Hematopoietic multipotent progenitor cell treated with erythropoietin and hydrocortisone succinate and interleukin-3 and kit ligand, for 4 days (in vitro differentiated cells): Measurements from ENCODE around the gene KIF6.
A peak's percentile ranks its signal among the peaks of the same experiment; 100 is the strongest.

ENCODE experiments used
- DNase-seq: peaks from one replicate; pipeline ENCODE4 v3.0.0-alpha.2; 2015

The KIF6 gene

GRCh38 chr6:39338397-39338796 is 386.8 kb downstream of the KIF6 start:
- DNase-seq = peak; percentile 63

GRCh38 chr6:39335780-39336545 is 389.2 kb downstream of the KIF6 start:
- peak; percentile 88 for DNase-seq

GRCh38 chr6:39333644-39334438 is 391.4 kb downstream of the KIF6 start:
- DNase-seq = no peak

- peak; percentile 54 for DNase-seq
These were observed 394.7 kb downstream of the KIF6 start for GRCh38 chr6:39330476-39330875.

GRCh38 chr6:39330057-39330456 is 395.2 kb downstream of the KIF6 start:
- peak; percentile 69 for DNase-seq

- DNase-seq = no peak
These were observed 397.1 kb downstream of the KIF6 start for GRCh38 chr6:39328066-39328465.

GRCh38 chr6:39327507-39327906 is 397.7 kb downstream of the KIF6 start:
- DNase-seq = no peak

- DNase-seq = no peak
These were observed 402.8 kb downstream of the KIF6 start, which contains the start of gene KCNK16 for GRCh38 chr6:39322306-39322850. TSS of gene KCNK16 (minus strand) at chr6:39322702. CDS start at chr6:39322540, 162 bp downstream.

GRCh38 chr6:39321761-39322160 is 403.4 kb downstream of the KIF6 start:
- DNase-seq = peak; percentile 48

GRCh38 chr6:39320363-39320984 is 404.7 kb downstream of the KIF6 start:
- no peak for DNase-seq

- no peak for DNase-seq
These were observed 405.4 kb downstream of the KIF6 start for GRCh38 chr6:39319621-39320362.

GRCh38 chr6:39317256-39317655 is 408.0 kb downstream of the KIF6 start:
- no peak for DNase-seq

GRCh38 chr6:39314273-39314795 is 410.9 kb downstream of the KIF6 start, which contains the start of gene KCNK17:
TSS of gene KCNK17 (minus strand) at chr6:39314419. CDS start at chr6:39314320, 99 bp downstream.
- DNase-seq = peak; percentile 82

- no peak for DNase-seq
These were observed 411.5 kb downstream of the KIF6 start for GRCh38 chr6:39313526-39314272.

- no peak for DNase-seq
These were observed 412.2 kb downstream of the KIF6 start for GRCh38 chr6:39312912-39313525.

- DNase-seq = no peak
These were observed 414.7 kb downstream of the KIF6 start for GRCh38 chr6:39310542-39310941.

GRCh38 chr6:39309942-39310531 is 415.2 kb downstream of the KIF6 start:
- peak; percentile 84 for DNase-seq

- DNase-seq = no peak
These were observed 417.7 kb downstream of the KIF6 start for GRCh38 chr6:39307462-39307861.

GRCh38 chr6:39304951-39305350 is 420.3 kb downstream of the KIF6 start:
- no peak for DNase-seq

GRCh38 chr6:39303425-39304153 is 421.6 kb downstream of the KIF6 start:
- no peak for DNase-seq
